ENCODE results near the gene COQ10A.

GRCh38 chr12:56221757-56222530 is 44.8 kb upstream of the COQ10A start, which contains the start of gene RNF41:
- TF ChIP-seq EZH2phosphoT487 (IDR thresholded peaks at IDR 0.05; ENCODE audit: insufficient read depth, low read depth): no peak
- TF ChIP-seq EZH2 (IDR thresholded peaks at IDR 0.05; ENCODE audit: insufficient read depth, poor library complexity, severe bottlenecking): no peak
